ENCODE measurements around the gene MAFF.
A peak's percentile ranks its signal among the peaks of the same experiment; 100 is the strongest.
"Not testable (repeated sequence)": the region's sequence is repeated elsewhere in the genome, so short reads cannot be mapped to it uniquely, and the experiment has no call there.

Gene MAFF

DNA sequence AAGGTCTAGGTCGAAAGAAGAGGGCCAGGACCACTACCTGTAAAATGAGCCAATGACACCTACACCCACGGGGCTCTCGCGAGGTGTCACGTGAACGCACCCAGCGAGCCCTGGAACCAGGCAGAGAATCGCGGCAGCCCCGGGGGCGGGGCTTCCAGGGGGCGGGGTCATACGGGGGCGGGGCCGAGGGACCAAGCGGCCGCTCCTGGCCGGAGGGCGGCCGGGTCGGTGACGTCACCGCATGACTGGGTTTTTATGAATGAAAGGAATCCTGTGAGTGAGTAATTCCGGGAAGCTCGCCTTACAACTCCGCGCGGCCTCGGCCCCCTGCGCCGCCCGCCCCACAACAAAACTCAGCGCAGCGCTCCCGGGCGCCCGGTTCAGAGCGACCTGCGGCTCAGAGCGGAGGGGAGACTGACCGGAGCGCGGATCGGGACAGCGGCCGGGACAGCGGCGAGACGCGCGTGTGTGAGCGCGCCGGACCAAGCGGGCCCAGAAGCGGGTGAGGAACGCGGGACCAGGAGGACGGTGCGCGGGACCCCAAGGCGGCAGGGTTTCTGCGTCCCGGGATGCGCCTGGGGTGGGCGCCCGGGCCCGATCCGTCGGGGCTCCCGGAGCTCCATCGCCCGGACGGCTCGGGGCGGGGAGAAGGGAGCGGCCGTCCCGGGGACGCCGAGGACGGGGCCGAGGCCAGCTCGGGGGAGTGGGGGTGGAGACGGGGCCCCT is at the start of gene MAFF:
Gene MAFF (plus strand): TSS at position 284 of the 726 bp plus-strand sequence. CDS start 11,860 bp downstream, outside the sequence.
- peak; percentile 95 for DNase-seq

DNA sequence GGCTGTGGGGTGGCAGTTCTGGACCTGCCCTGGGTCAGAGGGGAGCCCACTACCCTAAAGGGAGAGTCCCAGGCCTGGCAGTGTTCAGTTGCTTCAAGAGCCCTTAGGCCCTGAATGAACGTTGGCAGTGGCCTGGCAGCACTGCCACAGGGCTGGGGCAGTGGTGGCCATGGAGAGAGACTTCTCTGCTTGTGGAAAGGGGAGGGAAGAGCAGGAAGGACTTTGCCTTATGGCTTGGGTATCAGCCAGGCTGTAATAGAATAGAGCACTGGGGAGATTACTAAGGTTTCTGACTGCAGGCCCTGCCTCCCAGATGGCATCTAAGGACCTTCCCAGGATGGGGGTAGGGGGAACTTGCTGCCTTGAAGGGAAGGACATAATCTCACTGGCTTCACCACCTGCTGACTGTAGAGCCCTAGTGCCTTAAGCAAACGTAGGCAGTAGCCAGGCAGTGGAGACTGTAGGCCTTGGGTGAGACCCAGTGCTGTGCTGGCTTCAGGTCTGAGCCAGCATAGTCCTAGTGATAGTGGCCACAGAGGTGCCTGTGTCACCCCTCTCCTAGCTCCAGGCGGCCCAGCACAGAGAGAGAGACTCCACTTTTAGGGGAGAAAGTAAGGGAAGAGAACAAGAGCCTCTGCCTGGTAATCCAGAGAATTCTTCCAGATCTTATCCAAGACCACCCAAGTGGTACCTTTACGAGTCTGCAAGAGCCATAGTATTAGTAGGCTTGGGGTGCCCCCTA is 47.8 kb upstream of the MAFF start:
- DNase-seq: no peak

DNA sequence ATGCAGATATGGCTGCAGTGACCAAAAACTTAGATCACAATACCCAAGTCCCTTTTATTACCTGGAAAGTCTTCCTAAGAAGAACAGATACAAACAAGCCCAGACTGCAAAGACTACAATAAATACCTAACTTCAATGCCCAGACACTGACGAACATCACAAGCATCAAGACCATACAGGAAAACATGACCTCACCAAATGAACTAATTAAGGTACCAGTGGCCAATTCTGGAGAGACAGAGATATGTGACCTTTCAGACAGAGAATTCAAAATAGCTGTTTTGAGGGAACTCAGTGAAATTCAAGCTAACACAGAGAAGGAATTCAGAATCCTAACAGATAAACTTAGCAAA is 47.3 kb upstream of the MAFF start:
- DNase-seq: not testable (repeated sequence)

DNA sequence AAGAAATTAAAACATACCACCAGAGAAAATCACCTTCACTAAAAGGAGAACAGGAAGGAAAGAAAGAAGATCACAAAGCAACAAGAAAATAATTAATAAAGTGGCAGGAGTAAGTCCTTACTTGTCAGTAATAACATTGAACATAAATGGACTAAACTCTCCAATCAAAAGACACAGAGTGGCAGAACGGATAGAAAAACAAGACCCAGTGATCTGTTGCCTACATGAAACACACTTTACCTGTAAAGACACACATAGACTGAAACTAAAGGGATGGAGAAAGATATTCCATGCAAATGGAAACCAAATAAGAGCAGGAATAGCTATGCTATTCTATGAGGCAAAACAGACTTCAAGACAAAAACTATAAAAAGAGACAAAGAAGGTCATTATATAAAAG is 46.1 kb upstream of the MAFF start:
- no peak for DNase-seq

DNA sequence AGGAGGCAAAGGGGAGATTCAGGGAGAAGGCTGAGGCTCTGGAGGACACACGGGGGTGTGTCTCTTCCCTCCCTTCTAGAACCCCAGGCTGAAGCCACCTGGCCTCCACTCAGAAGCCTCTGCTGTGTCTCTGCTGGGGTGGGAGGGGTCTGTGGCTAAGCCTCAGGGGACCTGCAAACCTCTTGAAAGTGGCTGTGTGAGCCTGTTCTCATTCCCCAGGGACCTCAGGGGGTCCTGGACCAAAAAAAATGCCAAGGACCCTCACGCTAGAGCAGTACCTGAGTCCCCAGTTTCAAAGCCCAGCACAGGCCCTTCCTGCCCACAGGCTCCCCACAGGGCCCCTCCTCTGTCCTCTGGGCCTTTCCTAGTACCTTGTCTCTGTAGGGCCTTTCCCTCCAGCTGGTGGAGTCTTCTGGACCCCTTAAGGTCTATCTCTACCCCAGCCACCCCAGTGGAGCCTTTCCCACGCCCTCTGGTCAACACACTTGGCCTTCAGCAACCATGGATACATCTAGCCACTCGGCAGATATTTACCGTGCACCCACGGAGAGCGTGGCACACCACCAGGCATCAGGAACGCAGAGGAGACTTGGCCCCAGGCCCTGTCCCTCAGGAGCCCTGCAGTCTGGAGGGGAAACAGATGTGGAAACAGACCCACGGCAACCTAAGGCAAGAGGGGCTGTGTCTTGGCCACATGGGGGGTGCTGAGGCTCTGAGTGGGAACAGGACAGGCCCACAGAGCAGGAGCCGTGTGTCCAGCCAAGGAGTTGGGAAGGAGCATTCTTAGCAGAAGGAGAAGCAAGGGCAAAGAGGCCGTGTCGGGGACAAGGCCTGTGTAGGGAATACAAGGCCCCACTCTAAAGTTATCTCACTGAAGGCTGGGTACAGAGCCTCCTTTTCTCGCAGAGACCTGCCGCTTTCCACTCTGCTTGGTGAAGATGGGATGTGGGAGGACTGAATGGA is 38.6 kb upstream of the MAFF start:
- DNase-seq: no peak

DNA sequence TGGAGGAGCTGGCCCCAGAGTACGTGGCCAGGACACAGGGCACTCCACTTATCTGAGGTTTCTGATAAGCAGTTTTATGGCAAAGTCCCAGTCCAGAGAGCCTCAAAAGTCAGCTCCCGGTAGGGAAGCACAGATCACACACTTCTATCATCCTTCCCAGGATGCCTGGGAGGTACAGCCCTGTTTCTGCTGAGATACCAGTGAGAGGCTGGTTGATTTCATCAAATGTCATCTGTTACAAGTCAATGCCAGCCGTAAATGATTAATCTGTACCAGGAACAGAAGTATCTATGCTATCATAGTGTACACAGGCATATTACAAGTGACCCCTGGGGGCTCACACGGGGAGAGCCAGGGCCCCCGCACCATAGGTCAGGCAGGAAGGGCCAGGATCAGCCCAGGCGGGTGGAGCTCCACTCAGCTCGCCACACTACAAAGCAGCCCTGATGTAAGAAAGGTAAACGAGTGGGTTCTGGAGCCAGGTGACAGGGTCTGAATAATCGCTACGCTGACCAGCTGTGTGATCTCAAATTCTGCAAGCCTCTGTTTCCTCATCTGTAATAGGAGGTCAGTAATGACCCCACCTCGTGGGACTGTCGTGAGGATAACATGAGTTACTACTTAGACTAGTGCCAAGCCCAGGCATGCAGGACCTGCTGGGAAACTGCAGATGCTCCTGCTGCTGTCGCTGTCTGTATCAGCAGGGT is 37.8 kb upstream of the MAFF start:
- no peak for DNase-seq

DNA sequence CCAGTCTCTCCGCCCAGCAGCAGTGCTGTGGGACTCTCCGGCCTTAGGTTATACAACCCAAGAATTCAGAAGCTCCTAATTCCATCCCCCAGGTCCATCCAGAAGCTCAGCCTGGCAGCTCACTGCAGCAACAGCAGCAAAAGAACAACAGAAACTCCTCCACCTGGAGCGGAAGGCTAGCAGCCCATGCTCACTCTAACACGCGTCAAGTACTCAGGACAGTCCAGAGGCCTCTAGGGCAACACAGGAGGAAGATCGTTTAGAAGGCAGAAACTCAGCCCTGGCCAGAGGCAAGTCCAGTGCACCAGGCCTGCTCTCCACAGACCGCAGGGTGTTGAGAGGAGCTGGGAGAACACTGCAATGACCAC is 37.3 kb upstream of the MAFF start:
- no peak for DNase-seq

DNA sequence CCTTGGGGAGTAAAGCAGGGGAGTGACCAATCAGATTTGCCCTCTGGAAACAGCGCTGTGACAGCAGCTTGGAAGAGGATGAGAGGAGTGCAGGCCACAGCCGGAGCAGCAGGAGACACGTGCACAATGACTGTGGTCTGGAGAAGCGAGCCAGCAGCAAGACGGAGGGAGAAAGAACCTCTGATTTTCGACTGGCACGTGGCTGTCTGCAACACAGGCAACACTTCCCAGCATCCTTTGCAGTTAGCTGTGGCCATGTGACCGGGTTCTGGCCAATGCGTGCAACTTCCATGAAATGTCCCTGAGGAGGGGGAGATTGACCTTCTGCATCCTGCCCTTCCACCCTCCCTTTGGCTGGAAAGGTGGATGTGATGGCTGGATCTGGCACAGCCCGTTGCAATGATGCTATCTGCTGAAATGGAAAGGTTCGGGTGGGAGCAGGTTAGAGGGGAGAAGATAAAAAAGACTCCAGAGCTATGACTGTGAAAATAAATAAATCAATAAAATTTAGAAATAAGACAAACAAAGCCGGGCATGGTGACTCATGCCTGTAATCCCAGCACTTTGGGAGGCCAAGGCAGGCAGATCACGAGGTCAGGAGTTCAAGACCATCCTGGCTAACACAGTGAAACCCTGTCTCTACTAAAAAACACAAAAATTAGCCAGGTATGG is 35.7 kb upstream of the MAFF start:
- DNase-seq: no peak

DNA sequence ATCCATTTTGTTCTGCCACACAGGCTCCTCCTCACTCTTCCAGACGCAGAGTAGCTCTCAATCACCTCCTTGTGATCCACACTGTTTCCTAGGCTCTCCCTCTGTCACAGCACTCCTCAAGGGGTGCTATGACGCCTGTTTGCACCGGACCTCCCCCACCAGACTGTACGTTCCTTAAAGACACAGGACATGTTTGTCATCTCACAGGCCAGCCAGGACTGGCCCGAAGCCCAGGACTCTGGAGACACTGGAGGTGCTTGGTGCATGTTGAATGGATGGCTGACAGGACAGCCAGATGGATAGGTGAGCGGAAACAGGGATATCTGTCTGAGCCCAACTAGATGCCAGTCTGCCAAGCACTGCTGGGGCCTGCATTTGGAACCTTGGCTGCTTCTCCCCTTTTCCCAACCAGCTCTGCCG is 33.8 kb upstream of the MAFF start:
- DNase-seq: no peak

DNA sequence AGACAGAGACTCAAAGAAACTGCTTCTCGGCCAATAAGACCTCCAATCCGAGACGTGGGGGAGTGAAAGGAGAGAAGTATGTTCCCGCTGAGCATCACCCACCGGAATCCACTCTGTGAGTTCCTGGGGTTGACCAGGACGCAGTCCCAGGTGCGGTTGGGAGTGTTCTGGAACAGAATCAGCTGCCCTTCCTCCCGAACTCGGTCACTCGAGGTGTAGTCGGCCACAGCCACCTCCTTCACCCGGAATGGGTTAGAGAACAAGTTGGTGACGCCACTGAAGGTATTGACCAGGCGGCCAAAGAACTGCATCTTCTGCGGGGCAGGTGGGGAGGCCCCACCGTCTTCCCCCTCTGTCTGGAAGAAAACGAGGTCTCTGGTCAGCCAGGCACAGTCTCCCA is 32.7 kb upstream of the MAFF start:
- DNase-seq: no peak

DNA sequence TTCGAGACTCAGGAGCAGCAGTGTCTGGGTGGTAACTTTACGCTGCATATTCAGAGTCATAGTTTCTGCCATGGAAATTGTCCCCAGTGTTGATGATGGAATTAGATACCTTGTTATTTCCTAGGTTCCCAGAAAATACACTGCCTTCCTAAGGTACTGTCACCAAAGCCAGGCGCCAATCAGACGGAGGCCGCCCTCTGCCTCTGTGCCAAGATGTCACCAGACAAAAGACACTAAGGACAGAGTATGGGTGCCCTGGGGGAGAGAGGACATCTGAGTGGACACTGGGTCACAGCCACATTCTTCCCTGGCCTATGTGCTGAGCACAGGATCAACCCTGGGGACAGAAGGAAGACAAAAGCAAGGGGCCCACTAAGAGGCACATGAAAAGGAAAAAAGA is 31.3 kb upstream of the MAFF start:
- DNase-seq: no peak

DNA sequence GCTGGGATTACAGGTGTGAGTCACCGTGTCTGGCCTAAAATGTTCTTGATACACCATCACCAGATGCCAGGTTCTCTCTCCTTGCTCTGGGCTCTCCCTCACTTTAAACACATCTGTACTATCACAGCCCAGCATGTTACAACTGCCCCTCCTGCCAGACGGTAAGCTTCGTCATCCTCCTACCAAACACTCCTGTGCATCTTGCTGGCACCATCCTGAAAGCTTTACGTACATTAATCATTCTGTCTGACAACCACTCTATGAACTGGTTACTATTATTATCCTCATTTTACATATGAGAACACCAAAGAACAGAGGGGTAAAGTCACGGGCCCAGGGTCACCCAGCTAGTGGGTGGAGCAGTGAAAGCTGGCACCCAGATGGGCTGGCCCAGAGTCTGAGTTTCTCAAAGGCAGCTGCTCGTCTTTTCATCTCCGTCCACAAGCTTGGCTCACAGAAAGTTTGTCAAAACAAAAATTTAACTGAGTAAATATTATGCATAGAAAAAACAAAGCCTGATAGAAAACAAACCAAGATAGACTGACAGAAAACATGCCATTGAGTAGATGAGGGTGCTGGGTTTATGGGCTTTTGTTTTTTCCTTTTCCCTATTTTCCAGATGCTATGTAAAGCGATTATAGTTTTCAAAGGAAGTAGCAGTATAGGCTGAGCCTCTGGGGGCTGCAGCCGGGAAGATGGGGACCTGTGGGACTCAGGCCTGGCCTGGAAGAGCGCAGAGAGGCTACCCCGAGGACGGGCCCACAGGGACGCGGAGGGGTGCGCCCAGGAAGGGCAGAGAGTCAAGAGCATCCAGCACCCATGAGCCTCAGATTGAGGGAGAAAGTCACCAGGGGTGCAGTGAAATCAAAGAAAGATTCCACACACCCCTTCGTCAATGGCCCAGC is 29.6 kb upstream of the MAFF start:
- DNase-seq: no peak

DNA sequence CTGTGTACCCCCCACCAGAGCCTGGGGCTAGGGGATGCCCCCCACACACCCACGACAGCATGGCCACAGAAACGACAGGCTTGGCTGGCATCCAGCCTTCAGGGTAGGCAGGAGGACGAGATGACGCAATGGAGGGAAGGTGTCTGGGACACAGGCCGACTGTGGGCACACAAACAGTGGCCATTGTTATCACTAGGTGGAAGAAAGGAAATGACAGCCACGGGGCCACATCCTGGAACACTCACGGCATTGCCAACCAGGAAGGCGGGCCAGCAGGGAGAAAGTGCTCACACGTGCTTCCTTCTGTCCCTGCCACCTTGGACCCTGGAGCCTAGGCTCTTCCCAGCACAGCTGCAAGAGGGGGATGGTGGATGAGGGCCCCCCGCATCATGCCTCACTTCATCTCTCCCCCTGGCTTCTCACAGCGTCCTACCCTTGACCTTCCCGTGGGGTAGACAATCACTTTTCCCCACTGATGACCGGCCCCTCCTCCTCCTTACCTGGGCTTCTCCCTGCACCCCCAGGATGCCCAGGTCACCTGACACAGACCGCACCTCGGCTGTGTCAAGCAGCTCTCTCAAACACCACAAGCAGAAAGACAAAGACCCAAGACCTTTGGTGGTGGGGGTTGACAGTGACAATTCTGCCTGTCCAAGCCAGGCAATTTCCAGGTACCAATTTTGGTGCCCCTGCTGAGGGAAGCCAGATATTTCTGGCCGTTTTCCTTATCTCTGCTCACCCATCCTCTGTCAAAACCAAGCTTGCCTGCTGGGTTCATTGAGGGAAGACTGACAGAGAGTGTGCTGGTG is 28.8 kb upstream of the MAFF start:
- peak; percentile 6 for DNase-seq

DNA sequence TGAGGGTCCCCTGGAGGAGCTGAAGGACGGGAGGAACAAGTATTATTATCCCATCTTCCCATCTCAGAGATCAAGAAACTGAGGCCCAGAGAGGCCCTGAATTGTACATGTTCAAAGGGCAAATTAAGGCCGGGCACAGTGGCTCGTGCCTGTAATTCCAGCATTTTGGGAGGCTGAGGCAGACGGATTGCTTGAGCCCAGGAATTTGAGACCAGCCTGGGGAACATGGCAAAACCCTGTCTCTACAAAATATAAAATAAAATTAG is 28.2 kb upstream of the MAFF start:
- no peak for DNase-seq

DNA sequence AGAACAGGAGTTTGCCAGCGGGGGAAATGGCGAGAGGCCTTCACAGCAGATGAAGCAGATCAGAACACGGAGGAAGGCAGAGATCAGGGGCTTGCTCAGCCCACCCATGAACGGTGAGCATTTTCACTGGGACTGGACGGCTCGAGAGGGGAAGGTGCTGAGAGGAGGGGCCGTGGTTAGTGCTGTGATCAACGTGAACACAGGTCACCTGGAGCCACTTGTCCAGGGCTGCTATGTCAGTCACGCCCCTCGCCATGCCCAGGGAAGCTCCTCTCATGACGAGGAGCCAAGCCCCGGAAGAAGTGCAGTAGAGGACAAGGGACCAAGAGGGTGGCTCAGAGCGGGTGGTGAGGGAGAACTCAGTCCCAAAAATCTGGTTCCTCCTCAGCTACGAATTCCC is 27.2 kb upstream of the MAFF start:
- no peak for DNase-seq

DNA sequence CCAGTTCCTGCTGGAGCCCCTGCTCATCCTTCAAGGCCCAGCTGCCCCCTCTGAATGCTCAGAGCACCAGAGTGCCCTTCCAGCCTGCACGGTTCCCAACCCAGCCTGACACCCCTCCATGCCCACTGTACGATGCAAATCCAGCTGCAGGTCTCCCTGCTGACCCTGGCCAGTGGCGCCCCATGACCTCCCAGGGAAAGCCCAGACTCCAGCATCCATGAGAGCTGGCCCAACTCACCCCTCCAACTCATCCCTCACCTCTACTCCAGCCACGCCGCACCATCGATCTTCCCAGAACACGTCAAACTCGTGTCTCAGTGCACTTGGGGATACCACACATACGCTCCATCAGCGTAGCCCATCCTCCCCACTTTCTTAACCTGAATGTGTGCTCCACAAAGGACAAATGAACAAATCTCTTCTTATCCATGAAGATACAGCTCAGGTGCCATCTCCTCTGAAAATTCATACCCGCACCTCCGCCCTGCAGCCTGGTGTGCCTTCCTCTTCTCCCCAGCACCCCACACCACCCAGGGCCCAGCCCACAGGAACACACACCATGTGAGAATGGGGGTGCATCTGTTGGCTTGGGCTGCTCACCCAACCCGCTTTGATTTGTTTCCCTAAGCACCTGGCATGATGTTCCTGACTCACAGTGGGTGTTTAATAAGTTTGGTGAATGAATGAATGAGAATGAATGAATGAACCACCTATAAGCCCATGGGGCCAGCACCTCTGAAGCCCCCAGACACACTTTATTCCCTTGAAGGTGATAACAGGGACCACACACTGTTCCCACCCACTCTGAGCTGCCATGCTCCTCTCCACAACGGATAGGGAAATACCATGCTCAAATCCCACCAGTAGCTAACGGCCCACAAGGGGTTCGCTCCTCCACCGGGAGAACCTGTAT is 26.3 kb upstream of the MAFF start:
- no peak for DNase-seq

DNA sequence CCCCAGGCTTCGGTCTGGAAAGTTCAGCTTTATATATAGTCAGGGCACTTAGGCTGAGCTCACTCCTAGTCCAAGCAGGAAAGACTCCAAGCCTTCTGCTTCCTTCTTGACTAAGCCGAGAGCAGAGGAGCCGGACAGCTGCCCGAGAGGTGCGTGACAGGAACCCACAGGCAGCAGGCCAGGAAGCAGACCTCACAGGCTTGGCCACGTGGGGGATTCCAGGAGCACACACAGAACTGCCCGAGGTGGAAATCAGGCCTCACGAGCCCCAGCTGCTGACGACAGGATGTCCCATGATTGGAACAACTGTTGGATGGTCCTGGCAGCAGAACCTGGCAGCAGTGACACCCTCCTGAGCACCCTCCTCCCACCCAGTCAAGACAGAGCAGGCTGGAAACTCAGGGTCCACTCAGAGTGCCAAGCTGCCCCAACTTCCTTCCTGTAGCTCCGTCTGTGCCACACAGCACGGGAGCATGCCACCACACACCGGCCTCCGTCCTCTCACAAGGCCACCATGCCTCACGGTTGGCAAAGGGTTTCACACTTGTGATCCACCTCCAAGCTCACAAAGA is 25.5 kb upstream of the MAFF start:
- DNase-seq: no peak

DNA sequence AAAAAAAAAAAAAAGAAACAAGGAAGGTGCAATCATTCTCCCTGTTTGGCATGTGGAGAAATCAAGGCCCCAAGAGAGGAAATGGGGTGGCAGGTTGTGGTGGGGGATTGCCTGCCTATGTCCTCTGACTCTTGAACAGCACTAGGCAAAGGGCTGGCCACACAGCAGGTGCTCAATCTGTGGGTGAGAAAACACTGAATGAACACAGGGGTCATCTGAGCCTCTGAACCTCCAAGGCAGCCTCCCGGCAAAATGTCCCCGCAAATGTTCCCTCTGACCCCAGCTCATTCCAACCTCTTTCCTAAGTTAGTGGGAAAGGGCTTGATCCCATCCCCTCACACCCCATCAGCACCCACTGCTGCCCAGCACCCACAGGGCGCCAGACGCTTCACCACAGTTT is 24.8 kb upstream of the MAFF start:
- no peak for DNase-seq

DNA sequence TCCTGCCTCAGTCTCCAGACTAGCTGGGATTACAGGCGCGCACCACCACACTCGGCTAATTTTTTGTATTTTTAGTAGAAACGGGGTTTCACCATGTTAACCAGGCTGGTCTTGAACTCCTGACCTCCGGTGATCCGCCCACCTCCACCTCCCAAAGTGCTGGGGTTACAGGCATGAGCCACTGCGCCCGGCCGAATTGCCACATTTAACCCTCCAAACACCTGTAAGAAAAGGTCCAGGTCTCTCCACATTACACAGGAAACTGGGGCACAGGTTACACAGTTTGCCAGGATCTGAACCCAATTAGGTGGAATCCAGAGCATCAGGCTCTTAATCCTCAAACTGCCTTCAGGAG is 24.2 kb upstream of the MAFF start:
- DNase-seq: not testable (repeated sequence)
